H4 (cell line): ENCODE results near the gene SLC6A18. TPM values are rescaled to one million over a fixed set of nuclear protein-coding genes. Genes with fewer than 3 reads are reported as not detected.

Source experiments
- DNase-seq: peaks from one replicate; pipeline ENCODE4 v3.0.0-alpha.2; 2015; ENCODE audit warnings: low spot score
- total RNA-seq: library from RNA; depleted of rRNA; stranded (reverse); fragments of >200 nt; shearing (Covaris generic); gene quantifications from 2 replicates; pipeline ENCODE4 v1.2.3, GENCODE V29; 2014; rRNA removed

SLC6A18 gene
- total RNA-seq: not detected in 2 replicates

- no peak for DNase-seq
These were observed at the start of gene SLC6A18 for GRCh38 chr5:1225081-1225480. SLC6A18 (plus strand) TSS chr5:1225381; CDS start chr5:1225478, 97 bp downstream.

GRCh38 chr5:1175801-1176472 is 49.2 kb upstream of the SLC6A18 start:
- no peak for DNase-seq

- no peak for DNase-seq
These were observed 48.4 kb upstream of the SLC6A18 start for GRCh38 chr5:1176473-1177391.

- no peak for DNase-seq
These were observed 47.2 kb upstream of the SLC6A18 start for GRCh38 chr5:1177826-1178528.

- DNase-seq: no peak
These were observed 46.4 kb upstream of the SLC6A18 start for GRCh38 chr5:1178529-1179382.

GRCh38 chr5:1179383-1179715 is 45.8 kb upstream of the SLC6A18 start:
- DNase-seq: no peak

- DNase-seq: no peak
These were observed 45.1 kb upstream of the SLC6A18 start for GRCh38 chr5:1180096-1180495.

- DNase-seq: no peak
These were observed 44.3 kb upstream of the SLC6A18 start for GRCh38 chr5:1180841-1181271.

GRCh38 chr5:1181451-1182359 is 43.5 kb upstream of the SLC6A18 start:
- DNase-seq: no peak

- DNase-seq: no peak
These were observed 42.9 kb upstream of the SLC6A18 start for GRCh38 chr5:1182360-1182632.

- DNase-seq: no peak
These were observed 42.4 kb upstream of the SLC6A18 start for GRCh38 chr5:1182633-1183423.

- DNase-seq: no peak
These were observed 41.6 kb upstream of the SLC6A18 start for GRCh38 chr5:1183424-1184162.

GRCh38 chr5:1184163-1184470 is 41.1 kb upstream of the SLC6A18 start:
- no peak for DNase-seq

GRCh38 chr5:1184481-1184880 is 40.7 kb upstream of the SLC6A18 start:
- no peak for DNase-seq

GRCh38 chr5:1185038-1185627 is 40.0 kb upstream of the SLC6A18 start:
- DNase-seq: no peak

GRCh38 chr5:1185629-1186350 is 39.4 kb upstream of the SLC6A18 start:
- DNase-seq: no peak

GRCh38 chr5:1186351-1187233 is 38.6 kb upstream of the SLC6A18 start:
- DNase-seq: no peak
